ENCODE data around the gene CDC16. TPM values are rescaled to one million over a fixed set of nuclear protein-coding genes. Genes with fewer than 3 reads are reported as not detected.

Gene CDC16
- total and polyA plus RNA-seq, 10 donors = 50.1 to 75.8 (median 67.3) TPM

DNA sequence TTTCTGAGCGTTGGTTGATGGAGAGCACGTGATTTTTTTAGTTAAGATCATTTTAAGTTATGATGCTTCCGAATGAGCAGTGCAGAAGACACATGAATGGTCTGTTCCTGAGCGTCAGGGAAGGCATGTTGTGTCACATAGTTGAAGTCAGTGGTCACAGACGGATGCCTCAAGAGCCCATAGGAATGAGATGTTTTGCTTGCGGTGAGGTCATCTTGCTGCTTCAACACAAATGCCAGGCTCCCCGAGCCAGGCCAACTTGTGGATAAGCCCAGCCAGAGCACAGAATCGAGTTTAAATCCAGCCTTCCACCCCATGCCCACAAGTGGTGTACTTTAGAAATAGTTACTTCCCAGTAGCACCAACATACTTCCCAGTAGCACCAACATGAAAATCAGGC, 52.1 kb downstream of the CDC16 start:
- Histone ChIP-seq H3K27me3 (replicated peaks in 1 of 7) (no peaks in the 10 kb centered on the region), H3K4me3 (no peak overlapping the region), H3K27ac (no peak overlapping the region), H3K36me3 (peaks cover 0 to 83% (median 46%) of the 10 kb centered on the region in 6 donors), H3K4me1 (peaks cover 12 to 35% (median 22%) of the 10 kb centered on the region in 6 donors), H3K9me3 (no peaks in the 10 kb centered on the region)
- intact Hi-C loops (cut with DNase I; ENCODE audit: low total_unique reads) = no loop called here
- peak; percentile 17 for DNase-seq
- WGBS, 5 donors = 93 to 99% (median 95%) methylated on average over 8 of the region's 8 CpGs
- TF ChIP-seq POLR2A (IDR thresholded peaks at IDR 0.05) = no peak
- no peak for TF ChIP-seq POLR2AphosphoS5 (IDR thresholded peaks at IDR 0.05)
- TF ChIP-seq, protein P1, sequence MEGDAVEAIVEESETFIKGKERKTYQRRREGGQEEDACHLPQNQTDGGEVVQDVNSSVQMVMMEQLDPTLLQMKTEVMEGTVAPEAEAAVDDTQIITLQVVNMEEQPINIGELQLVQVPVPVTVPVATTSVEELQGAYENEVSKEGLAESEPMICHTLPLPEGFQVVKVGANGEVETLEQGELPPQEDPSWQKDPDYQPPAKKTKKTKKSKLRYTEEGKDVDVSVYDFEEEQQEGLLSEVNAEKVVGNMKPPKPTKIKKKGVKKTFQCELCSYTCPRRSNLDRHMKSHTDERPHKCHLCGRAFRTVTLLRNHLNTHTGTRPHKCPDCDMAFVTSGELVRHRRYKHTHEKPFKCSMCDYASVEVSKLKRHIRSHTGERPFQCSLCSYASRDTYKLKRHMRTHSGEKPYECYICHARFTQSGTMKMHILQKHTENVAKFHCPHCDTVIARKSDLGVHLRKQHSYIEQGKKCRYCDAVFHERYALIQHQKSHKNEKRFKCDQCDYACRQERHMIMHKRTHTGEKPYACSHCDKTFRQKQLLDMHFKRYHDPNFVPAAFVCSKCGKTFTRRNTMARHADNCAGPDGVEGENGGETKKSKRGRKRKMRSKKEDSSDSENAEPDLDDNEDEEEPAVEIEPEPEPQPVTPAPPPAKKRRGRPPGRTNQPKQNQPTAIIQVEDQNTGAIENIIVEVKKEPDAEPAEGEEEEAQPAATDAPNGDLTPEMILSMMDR (IDR thresholded peaks at IDR 0.05 in 8 of 11, conservative IDR thresholded peaks at IDR 0.05 in 3 of 11) = no peak

DNA sequence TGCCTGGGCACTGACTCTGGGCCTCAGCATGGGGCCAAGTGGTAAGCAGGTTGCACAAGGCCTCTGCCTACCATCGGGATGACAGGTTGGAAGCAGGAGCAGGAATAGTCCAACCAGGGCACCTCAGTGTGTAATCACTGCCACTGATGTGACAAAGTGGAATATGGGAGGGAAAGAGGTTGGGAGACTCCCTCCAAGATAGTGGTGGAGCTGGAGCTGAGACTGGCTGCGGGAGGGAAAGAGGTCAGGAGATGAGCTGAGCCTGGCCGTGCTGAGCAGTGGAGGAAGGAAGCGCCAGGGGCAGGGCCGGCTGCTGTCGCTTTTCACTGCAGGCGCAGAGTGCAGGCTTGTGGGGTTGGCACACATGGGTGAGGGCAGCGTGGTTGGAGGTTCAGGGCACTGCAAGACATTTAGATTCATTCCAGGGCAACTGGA, 53.5 kb downstream of the CDC16 start:
- DNase-seq = peak; percentile 51
- peaks cover 0 to 96% (median 58%) of the 10 kb centered on the region in 6 donors for H3K36me3 ChIP-seq
- H3K9me3 ChIP-seq = no peaks in the 10 kb centered on the region
- TF ChIP-seq POLR2AphosphoS5 (IDR thresholded peaks at IDR 0.05) (no peak), POLR2A (IDR thresholded peaks at IDR 0.05) (no peak)
- TF ChIP-seq, protein P1 (IDR thresholded peaks at IDR 0.05 in 8 of 11, conservative IDR thresholded peaks at IDR 0.05 in 3 of 11) = no peak
- 79 to 89% (median 85%) methylated on average over 8 of the region's 8 CpGs for WGBS, 5 donors
- H3K4me3 ChIP-seq = no peak overlapping the region
- intact Hi-C loops (cut with DNase I; ENCODE audit: low total_unique reads) = no loop called here
- H3K27me3 ChIP-seq (replicated peaks in 1 of 7) = no peaks in the 10 kb centered on the region
- H3K4me1 ChIP-seq = peaks cover 5 to 24% (median 13%) of the 10 kb centered on the region in 6 donors
- no peak overlapping the region for H3K27ac ChIP-seq

DNA sequence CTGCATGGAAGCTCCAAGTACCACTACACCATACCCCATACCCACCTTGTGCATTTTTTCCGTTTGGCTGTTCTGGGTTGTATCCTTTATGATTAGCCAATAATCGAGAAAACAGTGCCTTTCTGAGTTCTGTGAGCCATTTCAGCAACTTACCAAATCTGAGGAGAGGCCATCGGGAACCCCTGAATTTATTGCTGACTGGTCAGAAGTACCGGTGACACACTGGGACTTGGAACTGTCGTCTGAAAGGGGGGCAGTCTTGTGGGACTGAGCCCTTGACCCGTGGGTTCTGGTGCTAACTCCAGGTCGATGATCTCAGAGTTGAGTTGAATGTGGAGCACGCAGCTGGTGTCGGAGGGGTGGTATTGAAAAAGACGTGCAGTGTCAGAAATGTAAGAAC, 61.8 kb downstream of the CDC16 start:
- DNase-seq = peak; percentile 11

DNA sequence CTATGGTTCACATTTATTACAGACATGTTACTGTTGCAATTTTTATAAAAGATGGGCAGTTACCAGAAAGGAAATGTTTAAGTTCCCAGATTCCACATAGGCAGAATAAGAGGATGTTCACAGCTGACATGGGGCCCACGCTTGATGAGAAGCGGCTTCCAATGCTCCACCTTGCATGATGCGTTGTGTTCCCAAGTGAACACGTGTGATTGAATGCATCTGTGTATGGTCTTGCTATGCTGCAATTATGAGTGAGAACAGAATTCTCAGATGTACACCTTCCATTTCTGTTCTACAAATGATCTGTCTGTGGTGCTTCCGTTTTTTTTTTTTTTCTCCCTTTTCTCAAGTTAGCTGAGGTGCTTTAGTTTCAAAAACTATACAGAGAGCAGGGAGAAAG, 62.2 kb downstream of the CDC16 start:
- Histone ChIP-seq H3K4me1 (no peaks in the 10 kb centered on the region), H3K9me3 (no peaks in the 10 kb centered on the region), H3K27me3 (replicated peaks in 1 of 7) (no peaks in the 10 kb centered on the region), H3K4me3 (no peak overlapping the region), H3K27ac (no peak overlapping the region), H3K36me3 (peaks cover 0 to 100% (median 63%) of the 10 kb centered on the region in 6 donors)
- TF ChIP-seq POLR2A (IDR thresholded peaks at IDR 0.05) (no peak), POLR2AphosphoS5 (IDR thresholded peaks at IDR 0.05) (no peak)
- TF ChIP-seq, protein P1 (IDR thresholded peaks at IDR 0.05 in 8 of 11, conservative IDR thresholded peaks at IDR 0.05 in 3 of 11) = no peak
- WGBS, 5 donors = 84 to 93% (median 87%) methylated on average over 5 of the region's 5 CpGs
- intact Hi-C loops (cut with DNase I; ENCODE audit: low total_unique reads) = no loop called here
- DNase-seq = no peak

More for the DNA sequence above, 61.8 kb downstream of the CDC16 start:
- 84 to 96% (median 91%) methylated on average over 10 of the region's 10 CpGs for WGBS, 5 donors
- H3K4me3 ChIP-seq = no peak overlapping the region
- intact Hi-C loops (cut with DNase I; ENCODE audit: low total_unique reads) = no loop called here
- no peak overlapping the region for H3K27ac ChIP-seq
- H3K4me1 ChIP-seq = no peaks in the 10 kb centered on the region
- H3K27me3 ChIP-seq (replicated peaks in 1 of 7) = no peaks in the 10 kb centered on the region
- H3K36me3 ChIP-seq = peaks cover 0 to 100% (median 63%) of the 10 kb centered on the region in 6 donors
- H3K9me3 ChIP-seq = no peaks in the 10 kb centered on the region
- TF ChIP-seq, protein P1 (IDR thresholded peaks at IDR 0.05 in 8 of 11, conservative IDR thresholded peaks at IDR 0.05 in 3 of 11) = no peak
- TF ChIP-seq POLR2A (IDR thresholded peaks at IDR 0.05) (no peak), POLR2AphosphoS5 (IDR thresholded peaks at IDR 0.05) (no peak)
